HG03571 (cell line): ENCODE data around the gene ARHGAP6.
"Not testable (repeated sequence)": the region's sequence is repeated elsewhere in the genome, so short reads cannot be mapped to it uniquely, and the experiment has no call there.

Experiments
- ATAC-seq: cut with Tn5 transposase; IDR thresholded peaks from one replicate; pipeline ENCODE4 v1.9.1; 2021; ENCODE audit not compliant: unreplicated experiment

Gene ARHGAP6

DNA sequence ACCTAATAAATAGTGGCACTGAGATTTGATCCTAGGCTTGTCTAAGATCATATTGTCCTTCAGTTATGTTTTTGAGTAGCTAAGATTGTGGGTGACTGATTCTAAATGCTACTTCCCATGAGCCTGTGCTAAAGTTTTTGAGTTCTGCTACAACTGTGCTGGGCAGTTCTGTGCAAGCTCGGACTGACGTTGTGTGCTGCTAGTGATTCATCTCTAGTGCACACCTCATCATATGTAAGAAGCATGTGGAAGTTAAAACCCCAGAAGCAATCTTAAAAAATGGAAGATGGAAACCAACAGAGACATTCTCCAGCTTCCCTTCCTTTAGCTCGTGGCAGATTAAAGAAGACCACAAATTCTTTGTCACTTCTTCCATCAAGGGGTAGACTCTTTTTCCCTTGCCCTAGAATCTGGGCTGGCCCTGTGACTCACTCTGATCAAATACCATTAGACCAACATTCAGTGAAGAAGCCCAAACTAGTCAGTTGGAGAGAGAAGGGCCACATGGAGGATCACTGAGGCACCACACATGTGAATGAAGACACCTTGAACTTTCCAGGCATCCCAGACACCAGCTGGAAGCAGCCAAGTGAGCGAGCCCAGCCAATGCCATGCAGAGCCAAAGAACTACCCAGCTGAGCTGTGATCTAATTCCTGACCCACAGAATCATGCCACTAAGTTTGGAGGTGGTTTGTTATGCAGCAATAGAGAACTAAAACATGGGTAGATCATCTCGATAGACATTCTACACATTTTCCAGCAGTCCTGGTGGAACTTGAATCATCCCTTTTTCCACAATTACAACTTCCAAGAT lies 16.8 kb downstream of the ARHGAP6 start:
- no peak for ATAC-seq

DNA sequence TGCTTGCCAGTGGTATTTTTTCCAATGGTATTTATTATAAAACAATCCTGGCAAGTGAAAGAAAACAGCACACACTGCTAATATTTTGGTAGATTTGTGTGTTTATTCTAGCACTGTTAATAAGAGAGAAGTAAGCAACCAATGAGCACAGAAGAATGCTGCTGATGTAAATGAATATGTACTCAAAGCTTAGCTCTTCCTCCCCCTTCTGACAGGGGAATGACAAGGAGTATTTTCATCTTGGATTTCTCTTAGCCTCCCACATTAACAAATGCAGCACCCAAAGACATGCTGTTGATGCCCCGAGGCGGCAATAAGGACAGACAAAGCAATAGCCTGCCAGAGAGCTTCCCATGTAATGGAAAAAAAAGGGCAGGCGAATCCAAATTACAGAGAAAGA lies 18.6 kb downstream of the ARHGAP6 start:
- ATAC-seq = no peak

DNA sequence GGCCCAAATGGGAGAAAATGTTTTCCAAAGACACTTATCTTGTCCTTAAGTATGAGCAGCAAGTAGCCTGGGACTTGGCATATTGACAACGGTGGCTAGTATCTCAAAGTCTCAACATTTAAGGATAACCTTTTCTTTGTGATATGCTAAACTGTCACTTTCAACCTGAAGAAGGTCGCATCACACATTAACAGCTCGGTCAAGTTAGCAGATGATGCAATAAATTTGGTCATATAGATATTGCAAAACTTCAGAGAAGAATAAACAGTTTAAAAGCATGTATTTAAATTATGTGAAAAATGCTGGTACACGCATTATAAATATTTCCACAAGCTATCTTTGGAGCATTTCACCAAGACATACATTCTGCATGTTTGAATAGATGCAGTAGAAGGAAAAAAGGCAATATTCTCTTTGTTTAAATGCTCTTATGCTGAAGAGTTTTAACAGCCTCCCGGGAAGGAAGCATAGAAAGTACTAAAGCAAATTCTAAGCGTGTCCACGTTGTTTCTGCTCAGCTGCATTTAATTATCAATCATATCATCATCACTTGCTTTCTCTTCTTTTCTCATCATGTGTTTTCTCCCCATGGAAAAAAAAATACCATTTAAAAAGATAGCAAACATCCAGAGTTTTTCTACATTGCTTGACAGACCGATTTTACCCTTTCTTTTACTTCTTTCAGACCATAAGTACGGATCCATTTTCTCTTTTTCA lies 24.2 kb downstream of the ARHGAP6 start:
- no peak for ATAC-seq

DNA sequence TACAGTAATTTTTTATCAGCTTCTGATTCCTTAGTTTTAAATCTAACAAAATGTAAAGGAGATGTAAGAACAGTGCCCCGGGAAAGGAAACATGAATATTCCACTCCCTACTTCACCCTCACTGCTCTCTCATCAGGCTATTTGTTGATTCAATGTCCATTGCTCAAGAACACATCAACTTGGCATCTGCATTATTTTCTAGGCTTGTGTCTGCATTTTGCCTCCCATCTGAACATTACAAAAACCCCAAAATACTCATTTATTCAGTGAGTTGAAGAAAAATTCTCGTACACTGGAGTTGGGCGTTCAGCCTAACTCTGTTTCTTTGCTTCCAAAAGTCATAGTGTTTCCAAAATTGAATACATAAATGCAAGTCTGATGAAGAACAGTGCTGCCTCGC lies 25.6 kb downstream of the ARHGAP6 start:
- no peak for ATAC-seq

DNA sequence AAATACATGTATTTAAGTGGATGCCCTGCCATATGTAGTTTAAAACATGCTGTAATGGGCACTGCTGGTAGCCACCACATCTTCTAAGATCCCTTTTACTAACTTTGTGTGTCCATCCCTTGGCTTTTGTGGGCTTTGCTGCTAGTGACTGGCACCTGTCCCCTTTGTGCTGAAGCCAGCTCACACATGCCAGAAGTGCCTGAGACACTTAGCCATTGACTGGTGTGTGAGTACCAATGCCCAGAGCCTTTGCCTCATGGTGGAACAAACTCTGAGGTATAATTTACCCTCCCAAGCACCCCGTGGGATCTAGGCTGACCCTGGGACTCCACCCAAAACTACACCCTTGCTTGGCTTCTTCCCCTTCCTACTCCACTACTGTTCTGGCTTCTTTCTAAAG lies 33.0 kb downstream of the ARHGAP6 start:
- ATAC-seq = no peak

DNA sequence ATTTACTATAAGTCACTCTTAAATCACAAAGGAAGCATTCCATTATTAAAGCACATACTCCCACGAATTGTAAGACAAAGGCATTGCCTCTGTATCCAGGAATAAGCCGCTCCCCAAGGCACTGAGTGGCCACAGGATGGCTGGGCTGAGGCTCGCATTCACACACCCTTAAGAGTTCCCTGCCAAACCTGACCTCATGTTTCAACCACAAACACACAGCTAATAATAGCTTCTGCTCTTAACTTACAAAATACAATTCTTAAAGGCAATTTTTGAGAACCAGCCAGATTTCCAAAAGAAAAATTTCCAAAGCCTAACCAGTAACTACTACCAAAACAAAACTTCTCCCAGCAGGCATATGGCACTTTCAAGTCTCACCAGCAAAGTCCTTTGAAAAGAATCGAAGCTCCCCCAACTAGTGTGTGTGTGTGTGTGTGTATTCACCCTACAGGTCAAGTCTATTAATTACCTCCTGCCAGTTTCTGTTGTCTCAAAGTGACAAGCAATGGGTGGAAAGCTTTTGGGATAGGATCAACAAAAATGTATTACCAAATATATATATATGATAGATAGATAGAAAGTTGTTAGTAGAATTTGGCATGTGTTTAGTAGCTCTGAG lies 36.0 kb downstream of the ARHGAP6 start:
- no peak for ATAC-seq

DNA sequence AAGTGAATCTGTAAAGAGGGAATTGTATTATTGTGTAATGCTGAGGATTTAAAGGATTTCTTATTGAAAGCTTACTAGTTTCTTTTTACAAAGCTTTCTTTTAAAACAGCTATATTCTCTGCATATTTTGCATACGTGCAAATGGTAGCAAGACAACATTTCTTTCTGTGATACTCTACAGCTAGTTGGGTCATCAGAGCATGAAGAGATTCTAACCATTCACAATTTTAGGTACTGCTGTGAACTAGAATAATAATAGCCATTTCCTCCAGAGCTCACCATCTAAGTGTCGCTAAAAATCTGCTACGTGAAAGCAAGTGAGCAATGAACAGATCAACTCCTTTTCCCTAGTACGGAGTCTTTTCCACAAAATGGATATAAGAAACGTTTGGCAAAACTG lies 37.3 kb downstream of the ARHGAP6 start:
- no peak for ATAC-seq

DNA sequence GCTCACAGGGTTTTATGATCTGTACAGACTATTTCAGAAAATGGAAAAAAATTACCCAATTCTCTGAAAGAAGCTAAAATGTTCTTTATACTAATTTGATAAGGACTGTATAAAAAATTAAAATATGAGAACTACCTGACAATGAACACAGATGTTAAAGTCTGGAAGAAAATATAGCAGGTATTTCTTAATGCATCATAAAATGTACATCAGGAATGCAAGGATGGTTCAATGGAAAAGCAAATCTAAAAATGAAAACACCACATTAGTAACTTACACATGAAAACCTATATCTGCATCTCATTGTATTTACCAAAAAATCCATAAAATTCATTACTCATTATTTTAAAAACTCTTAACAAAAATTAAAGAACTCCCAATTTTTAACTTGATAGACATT lies 39.4 kb downstream of the ARHGAP6 start:
- no peak for ATAC-seq

DNA sequence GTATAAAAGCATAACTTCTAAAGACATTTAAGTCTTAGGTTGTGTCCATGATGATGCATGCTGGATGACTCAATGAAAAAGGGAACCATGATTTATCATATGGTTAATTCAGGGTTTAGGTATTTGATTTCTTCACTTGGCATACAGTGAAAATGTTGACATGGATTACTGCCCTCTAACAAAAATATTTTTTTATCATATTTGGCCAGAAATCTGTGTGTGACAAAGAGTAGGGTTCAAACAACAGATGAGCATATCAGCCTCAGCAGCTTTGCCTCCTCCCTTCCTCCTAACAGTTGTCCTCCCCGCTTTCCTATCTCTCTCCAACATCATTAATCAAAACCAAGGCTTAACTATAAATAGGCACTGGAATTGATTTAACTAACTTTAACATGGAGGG lies 46.3 kb downstream of the ARHGAP6 start:
- no peak for ATAC-seq

DNA sequence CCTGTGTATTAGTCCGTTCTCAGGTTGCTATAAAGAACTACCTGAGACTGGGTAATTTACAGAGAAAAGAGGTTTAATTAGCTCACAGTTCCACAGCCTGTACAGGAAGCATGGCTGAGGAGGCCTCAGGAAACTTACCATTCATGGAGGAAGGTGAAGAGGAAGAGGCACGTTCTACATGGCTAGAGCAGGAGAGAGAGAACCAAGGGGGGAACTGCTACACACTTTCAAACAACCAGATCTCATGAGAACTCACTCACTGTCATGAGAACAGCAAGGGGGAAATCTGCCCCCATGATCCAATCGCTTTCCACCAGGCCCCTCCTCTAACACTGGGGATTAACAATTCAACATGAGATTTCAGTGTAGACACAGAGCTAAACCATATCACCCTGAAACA lies 51.5 kb downstream of the ARHGAP6 start:
- ATAC-seq = not testable (repeated sequence)

DNA sequence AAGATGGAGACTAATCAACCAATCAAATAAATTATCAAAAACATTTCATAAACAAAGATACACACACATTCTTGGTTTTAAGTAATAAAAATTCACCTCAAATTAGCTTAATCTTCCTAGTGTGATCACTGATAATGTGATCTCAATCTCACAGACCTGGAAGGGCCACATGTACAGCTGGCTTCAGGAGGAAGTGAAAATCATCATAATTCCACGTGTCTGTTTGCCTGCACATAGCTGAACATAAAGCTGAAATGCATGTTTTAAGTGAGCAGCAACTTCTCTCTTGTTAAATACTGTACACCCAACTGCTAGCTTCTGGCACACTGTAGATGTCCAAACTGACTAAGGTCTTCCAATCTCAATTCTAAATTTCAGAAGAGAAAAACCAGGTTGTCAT lies 53.8 kb downstream of the ARHGAP6 start:
- no peak for ATAC-seq

DNA sequence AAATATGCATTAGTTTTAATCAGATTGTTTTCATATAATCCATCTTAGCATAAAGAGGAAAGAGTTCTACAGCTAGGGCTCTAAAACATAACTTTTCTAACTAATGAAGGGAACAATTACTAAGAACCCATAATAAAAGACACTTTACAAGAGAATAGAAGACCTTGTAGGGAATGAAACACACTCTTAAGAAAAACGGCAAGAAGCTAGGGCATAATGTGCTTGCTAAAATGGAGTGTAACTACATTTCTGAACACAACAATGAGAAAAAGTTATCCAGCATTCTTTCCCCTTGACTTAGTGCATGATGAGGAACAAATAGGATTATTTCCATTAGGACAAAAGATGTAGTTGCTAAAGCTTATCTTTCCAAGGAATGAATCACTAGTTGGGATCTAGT lies 54.6 kb downstream of the ARHGAP6 start:
- ATAC-seq = no peak

DNA sequence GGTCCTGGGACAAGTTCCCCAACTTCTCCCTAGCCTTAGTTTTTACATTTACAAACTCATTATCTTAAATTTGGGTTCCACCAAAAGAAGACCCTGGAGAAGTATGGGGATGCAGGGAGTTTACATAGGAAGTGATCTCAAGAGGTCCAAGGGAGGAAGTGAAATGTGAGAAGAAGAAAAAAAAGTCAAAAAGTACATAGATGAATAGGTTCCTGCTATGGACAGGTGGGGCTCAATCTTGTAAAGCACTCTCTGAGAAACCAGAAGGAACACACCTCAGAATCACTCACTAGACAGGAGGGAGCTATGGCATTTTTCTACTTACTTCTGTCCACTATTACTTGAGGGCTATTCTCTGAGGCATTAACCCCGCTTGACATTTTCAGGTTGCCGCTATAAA lies 56.6 kb downstream of the ARHGAP6 start:
- ATAC-seq = no peak

DNA sequence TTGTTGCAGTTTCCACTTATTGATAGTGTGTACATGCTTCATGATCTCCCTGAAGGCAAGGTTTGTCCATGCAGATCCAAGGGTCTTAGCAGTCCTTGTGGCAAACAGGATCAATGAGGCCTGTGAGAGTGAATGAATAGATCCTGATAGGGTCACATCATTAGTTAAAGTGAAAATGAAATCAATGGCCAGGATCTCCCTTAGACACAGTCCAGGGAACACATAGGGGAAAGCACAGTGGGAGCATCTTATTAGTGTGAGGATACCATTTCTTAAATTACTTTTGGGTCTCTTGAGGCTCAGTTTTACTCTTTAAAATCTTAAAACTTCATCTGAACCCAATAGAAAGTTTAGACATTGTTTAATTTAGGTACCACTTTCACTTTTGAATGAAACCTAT lies 59.3 kb downstream of the ARHGAP6 start:
- ATAC-seq = no peak

DNA sequence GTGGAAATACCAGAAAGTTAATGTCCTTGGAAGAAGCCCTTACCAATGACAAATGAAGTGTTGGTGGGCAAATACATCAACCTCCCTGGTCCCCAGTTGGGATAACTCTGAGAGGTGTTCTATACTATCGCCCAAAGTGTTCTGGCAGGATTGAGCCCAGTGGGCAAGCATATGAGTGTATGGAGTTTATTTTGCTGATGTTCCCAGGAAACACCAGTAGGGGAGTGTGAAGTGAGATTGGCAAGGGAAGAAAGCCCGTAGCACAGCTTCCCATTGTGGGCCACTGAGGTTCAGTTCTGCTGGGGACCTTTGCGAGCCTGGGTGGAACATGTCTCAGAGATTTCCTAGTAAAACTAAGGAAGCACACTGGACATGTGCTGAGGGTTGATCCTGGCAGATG lies 65.1 kb downstream of the ARHGAP6 start:
- no peak for ATAC-seq

DNA sequence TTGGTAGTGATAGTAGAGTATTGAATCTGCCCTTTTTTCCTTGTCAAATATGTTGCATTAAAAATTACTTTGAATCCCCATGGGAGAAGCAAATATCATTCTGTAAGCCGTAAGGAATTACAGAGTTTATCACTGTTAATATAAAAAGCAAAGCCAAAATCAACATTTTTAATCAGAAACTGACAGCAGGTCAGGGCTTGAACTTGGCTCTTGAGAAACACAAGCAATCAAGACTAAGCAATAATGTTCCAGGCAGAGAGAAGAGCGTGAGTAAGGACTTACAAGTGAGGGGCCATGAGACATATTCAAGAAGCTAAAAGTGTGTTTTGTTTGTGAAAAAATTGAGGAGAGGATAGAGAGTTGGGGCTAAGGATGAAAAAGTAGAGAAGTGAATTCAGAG lies 68.2 kb downstream of the ARHGAP6 start:
- ATAC-seq = no peak

DNA sequence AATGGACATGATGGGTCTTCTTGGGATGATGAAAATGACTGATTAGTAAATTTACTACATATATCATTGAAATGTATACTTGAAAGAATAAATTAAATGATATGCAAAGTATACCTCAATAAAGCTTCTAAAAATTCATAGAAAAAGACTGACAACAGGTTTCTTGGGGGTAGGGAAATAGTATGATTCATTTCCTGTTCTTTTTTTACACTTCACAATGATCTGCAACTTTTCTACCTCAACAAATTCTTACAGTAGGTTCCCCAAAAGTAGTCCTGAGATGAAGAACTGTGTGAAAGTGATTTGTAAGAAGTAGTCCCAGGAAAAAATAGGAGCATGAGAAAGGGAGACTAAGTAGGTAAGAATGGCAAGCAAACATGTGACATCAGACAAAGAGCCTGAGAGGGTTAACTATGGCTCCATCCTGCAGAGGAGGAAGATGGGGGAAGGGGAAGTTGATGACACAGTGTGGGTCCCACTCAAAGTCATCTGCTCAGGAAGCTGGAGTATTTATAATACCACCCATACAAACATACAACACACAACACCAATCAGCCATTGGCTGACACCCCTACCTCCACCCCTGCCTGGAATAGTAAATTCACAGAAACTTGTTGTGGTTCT lies 73.9 kb downstream of the ARHGAP6 start:
- no peak for ATAC-seq

DNA sequence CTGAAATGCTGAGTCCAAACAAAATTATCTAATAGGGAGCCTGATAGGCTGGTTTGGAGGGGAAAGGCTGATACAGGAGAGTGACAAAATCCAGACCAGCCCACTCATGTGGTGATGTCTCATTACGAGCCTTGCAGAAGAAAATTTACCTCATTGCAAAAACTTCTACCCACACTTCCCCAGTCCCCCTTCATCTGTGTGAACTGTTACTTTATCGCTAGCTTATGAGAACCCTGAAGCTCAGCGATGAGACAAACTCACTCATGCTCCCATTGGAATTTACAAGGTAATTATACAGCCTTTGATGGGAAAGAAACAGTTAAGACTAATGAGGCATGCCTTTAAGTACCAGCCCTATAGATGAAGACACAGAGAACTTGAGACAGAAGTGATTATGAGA lies 76.1 kb downstream of the ARHGAP6 start:
- no peak for ATAC-seq

DNA sequence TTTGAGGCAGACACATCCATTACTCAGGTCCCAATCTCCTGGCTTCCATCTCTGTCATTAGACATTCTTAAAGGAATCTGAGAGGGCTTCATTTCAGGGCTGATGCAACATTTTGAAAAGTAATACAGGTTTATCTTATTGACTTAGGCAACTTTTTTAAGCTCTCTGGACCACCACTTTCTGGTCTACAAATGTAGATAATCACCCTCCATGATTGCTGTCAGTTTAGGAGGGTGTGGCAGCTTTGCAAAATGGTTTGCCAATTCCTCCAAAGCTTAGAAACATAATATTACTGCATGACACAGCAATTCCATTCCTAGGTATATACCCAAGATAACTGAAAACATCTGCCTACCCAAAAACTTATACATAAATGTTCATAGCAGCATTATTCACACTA lies 77.6 kb downstream of the ARHGAP6 start:
- no peak for ATAC-seq

DNA sequence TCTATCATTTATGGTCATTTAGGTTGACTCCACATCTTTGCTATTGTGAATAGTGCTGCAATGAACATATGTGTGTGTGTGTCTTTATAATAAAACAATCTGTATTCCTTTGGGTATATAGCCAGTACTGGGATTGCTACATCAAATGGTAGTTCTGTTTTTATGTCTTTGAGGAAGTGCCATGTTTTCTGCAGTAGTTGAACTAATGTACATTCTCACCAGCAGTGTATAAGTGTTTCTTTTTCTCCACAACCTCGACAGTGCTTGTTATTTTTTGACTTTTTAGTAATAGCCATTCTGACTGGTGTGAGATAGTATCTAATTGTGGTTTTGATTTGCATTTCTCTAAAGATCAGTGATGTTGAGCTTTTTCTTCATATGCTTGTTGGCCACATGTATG lies 80.5 kb downstream of the ARHGAP6 start:
- ATAC-seq = no peak

DNA sequence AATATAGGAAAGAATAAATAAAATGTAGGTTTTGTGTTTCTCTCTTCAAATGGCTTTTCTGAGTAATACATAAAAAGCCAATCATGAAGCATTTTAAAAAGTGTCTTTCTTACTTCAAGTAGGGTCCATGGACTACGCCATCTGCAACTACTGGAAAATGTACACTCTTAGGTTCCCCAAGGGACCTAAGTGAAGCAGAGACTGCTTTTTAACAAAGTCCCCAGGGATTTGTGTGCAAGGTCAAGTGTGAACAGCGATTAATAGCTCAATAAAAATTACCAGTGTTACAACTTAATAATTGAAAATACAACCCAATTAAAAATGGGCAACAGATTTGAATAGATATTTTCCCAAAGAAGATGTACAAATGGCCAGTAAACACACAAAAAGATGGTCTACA lies 84.9 kb downstream of the ARHGAP6 start:
- ATAC-seq = no peak
